ENCODE measurements around the gene PTPRN2. TPM values are rescaled to one million over a fixed set of nuclear protein-coding genes. Genes with fewer than 3 reads are reported as not detected.

PTPRN2 gene
- polyA plus RNA-seq, 1 of the 3 experiments (the other 2 are of a cell fraction): 4.0 TPM

GRCh38 chr7:158395349-158395748 lies 192.3 kb downstream of the PTPRN2 start (continued):
- no peak for TF ChIP-seq MAX (IDR thresholded peaks at IDR 0.05; ENCODE audit: low read depth)
- no peak for TF ChIP-seq FOXJ3 (CRISPR knock-in tag; IDR thresholded peaks at IDR 0.05)
- no peak for TF ChIP-seq POLR2AphosphoS5 (IDR thresholded peaks at IDR 0.05; ENCODE audit: low read depth, low read length)
- TF ChIP-seq SMC3 (IDR thresholded peaks at IDR 0.05; ENCODE audit: low read depth, low read length): no peak
- TF ChIP-seq TCF12 (IDR thresholded peaks at IDR 0.05): no peak

- DNase-seq: peak; percentile 97
- Histone ChIP-seq H3K4me1 (ENCODE audit: control insufficient read depth in 1 of 2, insufficient read depth in 2 of 2, low read depth in 1 of 2, low read length in 1 of 2) (peaks cover 0 to 19% of the 10 kb centered on the region in 2 experiments; a peak in 1 of 4 replicates), H3K36me3 (replicated peaks in 1 of 2; ENCODE audit: control insufficient read depth in 1 of 2, insufficient read depth in 2 of 2, low read length in 1 of 2) (no peaks in the 10 kb centered on the region), H3K9ac (no peak overlapping the region), H3K4me3 (ENCODE audit: low read depth in 2 of 2, low read length in 1 of 2) (no peak overlapping the region), H3K27me3 (ENCODE audit: insufficient read depth) (no peaks in the 10 kb centered on the region), H3K4me2 (no peak overlapping the region), H3K9me3 (no peaks in the 10 kb centered on the region), H3K9me2 (no peaks in the 10 kb centered on the region), H3F3A (replicated peaks; ENCODE audit: insufficient read depth) (no peaks in the 10 kb centered on the region), H3K79me2 (ENCODE audit: insufficient read depth) (no peaks in the 10 kb centered on the region), H2AFZ (ENCODE audit: low read depth) (no peak overlapping the region), H3K27ac (ENCODE audit: low read depth in 2 of 2, low read length in 1 of 2) (no peak overlapping the region), H4K20me1 (ENCODE audit: insufficient read depth) (no peaks in the 10 kb centered on the region)
- WGBS (ENCODE audit: low lambda C conversion rate): 10% methylated on average over 21 of the region's 25 CpGs
- CTCF ChIA-PET: interaction anchor here (0.6 to 0.9 kb wide), 3 partner anchors 15 to 104 kb away, joined by 3 to 4 read pairs (median 4); no protein-coding TSS in a partner anchor
- POLR2A ChIA-PET: no interaction called here
- no peak for TF ChIP-seq YY1 (IDR thresholded peaks at IDR 0.05; ENCODE audit: low read depth)
- TF ChIP-seq REST (IDR thresholded peaks at IDR 0.05; ENCODE audit: low read depth, low read length): no peak
- no peak for TF ChIP-seq POLR2AphosphoS5 (IDR thresholded peaks at IDR 0.05; ENCODE audit: low read depth, low read length)
- TF ChIP-seq CTCF (IDR thresholded peaks at IDR 0.05): peak; percentile 22; the same call in 1 of the 2 replicates
- no peak for TF ChIP-seq FOXJ3 (CRISPR knock-in tag; IDR thresholded peaks at IDR 0.05)
- TF ChIP-seq GABPA (IDR thresholded peaks at IDR 0.05; ENCODE audit: low read depth): no peak
- no peak for TF ChIP-seq EZH2phosphoT487 (IDR thresholded peaks at IDR 0.05; ENCODE audit: borderline replicate concordance, low read depth)
- TF ChIP-seq NFIC (IDR thresholded peaks at IDR 0.05; ENCODE audit: borderline replicate concordance): no peak
- peak; percentile 54 for TF ChIP-seq SMC3 (IDR thresholded peaks at IDR 0.05; ENCODE audit: low read depth, low read length)
- TF ChIP-seq SIN3A (IDR thresholded peaks at IDR 0.05; ENCODE audit: borderline replicate concordance, low read depth, low read length): no peak
- TF ChIP-seq GATA2 (CRISPR knock-in tag; IDR thresholded peaks at IDR 0.05): no peak
- TF ChIP-seq RXRA (IDR thresholded peaks at IDR 0.05; ENCODE audit: borderline replicate concordance, low read depth): no peak
- TF ChIP-seq EP300 (IDR thresholded peaks at IDR 0.05; ENCODE audit: borderline replicate concordance in 1 of 2, low read depth in 1 of 2, low read length in 1 of 2): no peak
- TF ChIP-seq RAD21 (IDR thresholded peaks at IDR 0.05; ENCODE audit: low read length): peak; percentile 64
- no peak for TF ChIP-seq USF2 (IDR thresholded peaks at IDR 0.05; ENCODE audit: borderline replicate concordance, low read depth, low read length)
- no peak for TF ChIP-seq MAX (IDR thresholded peaks at IDR 0.05; ENCODE audit: low read depth)
- no peak for TF ChIP-seq USF1 (IDR thresholded peaks at IDR 0.05; ENCODE audit: borderline replicate concordance, low read depth)
- no peak for TF ChIP-seq RFX5 (IDR thresholded peaks at IDR 0.05; ENCODE audit: low read length)
- TF ChIP-seq MEF2A (IDR thresholded peaks at IDR 0.05; ENCODE audit: borderline replicate concordance, low read depth): no peak
- no peak for TF ChIP-seq CHD2 (IDR thresholded peaks at IDR 0.05; ENCODE audit: low read length, partially characterized antibody)
- no peak for TF ChIP-seq RCOR1 (IDR thresholded peaks at IDR 0.05; ENCODE audit: low read length)
- no peak for TF ChIP-seq TCF12 (IDR thresholded peaks at IDR 0.05)
These were observed 192.7 kb downstream of the PTPRN2 start for GRCh38 chr7:158394936-158395335.
